K562 (cell line): ENCODE data around the gene PRR30. TPM values are rescaled to one million over a fixed set of nuclear protein-coding genes. Genes with fewer than 3 reads are reported as not detected.

Source experiments
- ATAC-seq: fragments of 200-7000 bp; cut with Tn5 transposase; 3 replicates; pipeline ENCODE4 v1.9.1; 2020; ENCODE audit warnings: moderate library complexity
- BruUV-seq: library from RNA; stranded (reverse); fragments of 400-500 nt; replicated peaks from 2 replicates; lab custom pipeline; 2021; lab: Mats Ljungman, UMichigan
- CTCF ChIA-PET: fragments of 300-600 bp; formaldehyde crosslinking; extraction: SDS; loops from one replicate; lab custom pipeline; 2021; ENCODE audit warnings: low intra/inter-chr PET ratio; lab: Yijun Ruan, JAX
- POLR2A ChIA-PET: fragments of 300-600, 350-650 bp; sonication (Branson Sonifier 250); formaldehyde crosslinking; extraction: SDS; loops from one replicate; lab custom pipeline; 2021; ENCODE audit warnings: antibody characterized with exemption, inconsistent platforms; lab: Yijun Ruan, JAX
- DNase-seq, 4 experiments: peaks; one replicate each; pipeline versions ENCODE4 v3.0.0 to v3.0.0-alpha.2; 2011 to 2018; ENCODE audit warnings: low spot score in 3 of 4, mixed read lengths in 3 of 4; ENCODE audit errors: extremely low read depth in 1 of 4
- FAIRE-seq: peaks from 2 replicates; lab custom pipeline; 2011; peaks lifted over from hg19 to GRCh38; lab: Jason Lieb, UNC
- H2AFZ ChIP-seq: 2 replicates; pipeline ENCODE4 v1.6.0; 2011; ENCODE audit warnings: low read depth, low read length, control low read depth, inconsistent platforms
- H3K27ac ChIP-seq: fragments of 200-600 bp; 3 replicates; pipeline ENCODE4 v1.8.0; 2011; ENCODE audit warnings: low read depth, mild to moderate bottlenecking, control low read depth, inconsistent platforms, low read length, moderate library complexity, mixed read lengths; ENCODE audit errors: extremely low read depth
- H3K27me3 ChIP-seq, 2 experiments: fragments of 300-600 bp in 1 of 2; 2 replicates in 1 of 2; 3 replicates in 1 of 2; pipeline versions ENCODE4 v1.6.0 to v1.8.0; 2011; ENCODE audit warnings: inconsistent platforms in 2 of 2, low read length in 2 of 2, mild to moderate bottlenecking in 1 of 2, mixed read lengths in 1 of 2, moderate library complexity in 1 of 2; ENCODE audit not compliant: control insufficient read depth in 2 of 2, insufficient read depth in 2 of 2
- H3K36me3 ChIP-seq: fragments of 300-600 bp; 3 replicates; pipeline ENCODE4 v1.8.0; 2011; ENCODE audit warnings: mild to moderate bottlenecking, low read length, inconsistent platforms; ENCODE audit not compliant: control insufficient read depth, insufficient read depth
- H3K4me1 ChIP-seq, 2 experiments: fragments of 200-600 bp in 1 of 2; replicated peaks in 1 of 2; 2 replicates in 1 of 2; 3 replicates in 1 of 2; pipeline versions ENCODE4 v1.5.1 to v1.8.0; 2011; ENCODE audit warnings: inconsistent platforms in 2 of 2, low read length in 2 of 2, mild to moderate bottlenecking in 1 of 2, mixed read lengths in 1 of 2, moderate library complexity in 1 of 2; ENCODE audit not compliant: control insufficient read depth in 2 of 2, insufficient read depth in 2 of 2
- H3K4me2 ChIP-seq: 2 replicates; pipeline ENCODE4 v1.6.1; 2011; ENCODE audit warnings: low read length, control low read depth, inconsistent platforms, mixed read lengths; ENCODE audit not compliant: insufficient read depth
- H3K4me3 ChIP-seq: fragments of 200-600 bp; sonication (generic), shearing (Covaris generic); 2 replicates; pipeline ENCODE4 v1.5.1; 2016; ENCODE audit warnings: control low read depth, inconsistent platforms
- H3K79me2 ChIP-seq: fragments of 200-600 bp; 3 replicates; pipeline ENCODE4 v1.8.0; 2011; ENCODE audit warnings: low read length, inconsistent platforms; ENCODE audit not compliant: control insufficient read depth, insufficient read depth
- H3K9ac ChIP-seq, 2 experiments: 2 replicates each; pipeline versions ENCODE4 v1.6.0 to v1.6.1; 2011; ENCODE audit warnings: low read depth in 2 of 2, low read length in 2 of 2, control low read depth in 1 of 2, inconsistent platforms in 1 of 2, mild to moderate bottlenecking in 1 of 2, mixed read lengths in 1 of 2; ENCODE audit not compliant: insufficient read depth in 1 of 2
- H3K9me1 ChIP-seq: one replicate; pipeline ENCODE4 v1.6.0; 2011; ENCODE audit warnings: inconsistent platforms, mild to moderate bottlenecking, low read length, moderate library complexity; ENCODE audit not compliant: control insufficient read depth, insufficient read depth
- H3K9me3 ChIP-seq: replicated peaks from 2 replicates; pipeline ENCODE4 v1.5.1; 2011; ENCODE audit warnings: low read depth, low read length, inconsistent platforms; ENCODE audit not compliant: control insufficient read depth, insufficient read depth
- H4K20me1 ChIP-seq: replicated peaks from 2 replicates; pipeline ENCODE4 v1.6.1; 2011; ENCODE audit warnings: low read length, inconsistent platforms, mixed read lengths; ENCODE audit not compliant: control insufficient read depth, insufficient read depth
- NKRF ChIP-seq: fragments of 450-650 bp; IDR thresholded peaks from 2 replicates; pipeline ENCODE4 v1.6.1; 2016; ENCODE audit warnings: borderline replicate concordance
- PRDM10 ChIP-seq: fragments of 450-650 bp; IDR thresholded peaks from 2 replicates; pipeline ENCODE4 v1.6.1; 2018; ENCODE audit not compliant: partially characterized antibody
- WGBS: fragments of 100-300 bp; shearing (Covaris generic); methylation state at CpG from one replicate; pipeline ENCODE4 v1.1.6; 2016; ENCODE audit warnings: low coverage, mixed read lengths; ENCODE audit not compliant: insufficient coverage; ENCODE audit errors: missing lambda C conversion rate; 5-methylcytosine and 5-hydroxymethylcytosine counted together
- in situ Hi-C: fragments of 300-500 bp; cut with MboI; formaldehyde crosslinking; loops from 4 replicates; pipeline ENCODE4 v1.15.0; 2018; ENCODE audit warnings: inconsistent platforms, mixed read lengths
- intact Hi-C: fragments of 100-400 bp; cut with micrococcal nuclease; formaldehyde crosslinking; loops from 2 replicates; pipeline ENCODE4 v1.14.2; 2022
- polyA plus RNA-seq, 8 experiments: library from polyadenylated mRNA; depleted of rRNA in 4 of 8; stranded (reverse) in 5 of 8; unstranded in 3 of 8; fragments of >200 nt; fragmentation: Nextera tagmentation in 2 of 8; fragmentation: Illumina TruSeq in 1 of 8; extraction: Ambion mirVana in 2 of 8; extraction: Trizol in 1 of 8; gene quantifications; 2 replicates each; pipeline versions ENCODE4 v1.2.1 to v1.2.3, GENCODE V29; 2011 to 2014; ENCODE audit warnings: inconsistent platforms in 1 of 8, missing spikeins in 1 of 8
- total RNA-seq, 7 experiments: library from RNA; depleted of rRNA in 6 of 7; stranded (reverse); fragments of >200 nt in 6 of 7; fragmentation: Illumina TruSeq in 2 of 7; extraction: Trizol in 2 of 7; gene quantifications; 2 replicates each; pipeline versions ENCODE4 v1.2.1 to v1.2.3, GENCODE V29; 2011 to 2021; ENCODE audit warnings: low replicate concordance in 1 of 7

PRR30 gene
- total and polyA plus RNA-seq, 9 of the 15 experiments (the other 6 are each of a cell fraction or from before 2014, with no cell fraction given): not detected

GRCh38 chr2:27164960-27165763 lies 26.0 kb upstream of the PRR30 start:
- Histone ChIP-seq H3K27me3 (no peaks in the 10 kb centered on the region), H3K27ac (no peak overlapping the region), H3K4me1 (peaks cover under 1 to 5% of the 10 kb centered on the region in 2 experiments; a peak in 3 of 5 replicates), H3K79me2 (no peaks in the 10 kb centered on the region), H2AFZ (no peak overlapping the region), H3K36me3 (no peaks in the 10 kb centered on the region), H3K4me2 (no peak overlapping the region)
- no TSS peak for BruUV-seq
- in situ Hi-C loops: no loop called here
- CTCF ChIA-PET: no interaction called here
- intact Hi-C loops: no loop called here
- DNase-seq (no peak), FAIRE-seq (no peak)
- WGBS: 37% methylated on average over 8 of the region's 8 CpGs
- TF ChIP-seq NKRF (no peak), PRDM10 (peak; percentile 59)
- TF ChIP-seq, all 486 proteins: peak for 1
- H3K4me3 ChIP-seq: no peak overlapping the region
- H3K9me3 ChIP-seq: no peaks in the 10 kb centered on the region
- H4K20me1 ChIP-seq: no peaks in the 10 kb centered on the region
- H3K9ac ChIP-seq: no peak overlapping the region
- ATAC-seq: no peak
- POLR2A ChIA-PET: interaction anchor here (1.2 kb wide), 1 partner anchor 9 kb away, joined by 4 read pairs; no protein-coding TSS in a partner anchor
- no peaks in the 10 kb centered on the region for H3K9me1 ChIP-seq
